Colon (tissue), 2 donors: ENCODE measurements around the gene GOLT1A.

Source experiments
- FAIRE-seq: peaks from 2 replicates; lab custom pipeline; 2012; peaks lifted over from hg19 to GRCh38; lab: Jason Lieb, UNC
- donor health status: control.
- donor health status: control.

GOLT1A gene

DNA sequence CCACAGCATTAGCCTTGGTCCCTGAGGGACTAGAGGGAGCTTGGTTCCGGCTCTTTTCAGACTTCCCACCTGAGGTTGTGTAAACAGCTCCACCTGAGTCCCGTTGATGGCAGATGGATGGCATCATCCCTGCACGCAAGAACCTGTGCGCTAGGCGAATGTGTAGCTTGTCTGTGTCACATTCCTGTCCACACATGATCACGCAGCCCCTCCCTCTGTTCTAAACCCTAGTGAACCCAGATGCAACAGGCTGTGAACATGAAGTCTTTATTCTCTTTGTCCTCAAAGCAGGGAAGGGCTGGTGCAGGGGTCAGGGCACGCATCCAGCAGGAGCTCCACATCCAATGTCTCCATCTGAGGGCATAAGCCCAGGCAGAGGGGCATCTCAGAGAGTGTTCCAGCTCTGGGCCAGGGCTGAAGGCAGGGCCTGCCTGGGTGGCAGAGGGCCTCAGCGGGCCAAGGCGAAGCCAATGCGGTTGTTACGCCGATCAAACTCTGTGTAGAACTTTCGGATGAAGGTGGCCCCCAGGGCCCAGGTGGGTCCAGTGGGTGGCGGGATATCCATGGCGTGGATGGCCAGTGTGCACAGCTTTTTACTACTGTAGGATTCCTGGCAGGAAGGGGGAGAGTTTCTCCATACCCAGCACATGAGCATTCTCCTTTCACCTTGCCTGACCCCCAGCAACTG lies 59.1 kb downstream of the GOLT1A start:
- no peak for FAIRE-seq

DNA sequence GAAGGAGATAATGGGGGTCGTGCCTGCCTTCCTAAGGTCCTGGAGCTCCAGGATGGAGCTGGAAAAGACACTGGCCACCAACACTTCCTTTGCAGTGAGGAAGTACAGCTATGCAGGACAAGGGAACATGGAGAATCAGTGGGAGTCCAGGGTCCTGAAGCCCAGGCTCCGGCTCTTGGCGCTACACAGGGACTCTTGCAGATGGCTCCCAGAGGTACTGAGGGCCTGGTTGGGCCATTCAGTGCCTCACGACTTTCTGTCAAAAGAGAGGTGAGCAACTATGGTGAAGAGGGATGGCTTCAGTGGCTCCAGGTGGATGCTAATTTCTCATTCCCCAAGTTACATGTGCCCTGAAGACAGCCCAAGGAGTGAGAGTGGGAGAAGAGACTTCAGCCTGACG lies 60.1 kb downstream of the GOLT1A start:
- no peak for FAIRE-seq

DNA sequence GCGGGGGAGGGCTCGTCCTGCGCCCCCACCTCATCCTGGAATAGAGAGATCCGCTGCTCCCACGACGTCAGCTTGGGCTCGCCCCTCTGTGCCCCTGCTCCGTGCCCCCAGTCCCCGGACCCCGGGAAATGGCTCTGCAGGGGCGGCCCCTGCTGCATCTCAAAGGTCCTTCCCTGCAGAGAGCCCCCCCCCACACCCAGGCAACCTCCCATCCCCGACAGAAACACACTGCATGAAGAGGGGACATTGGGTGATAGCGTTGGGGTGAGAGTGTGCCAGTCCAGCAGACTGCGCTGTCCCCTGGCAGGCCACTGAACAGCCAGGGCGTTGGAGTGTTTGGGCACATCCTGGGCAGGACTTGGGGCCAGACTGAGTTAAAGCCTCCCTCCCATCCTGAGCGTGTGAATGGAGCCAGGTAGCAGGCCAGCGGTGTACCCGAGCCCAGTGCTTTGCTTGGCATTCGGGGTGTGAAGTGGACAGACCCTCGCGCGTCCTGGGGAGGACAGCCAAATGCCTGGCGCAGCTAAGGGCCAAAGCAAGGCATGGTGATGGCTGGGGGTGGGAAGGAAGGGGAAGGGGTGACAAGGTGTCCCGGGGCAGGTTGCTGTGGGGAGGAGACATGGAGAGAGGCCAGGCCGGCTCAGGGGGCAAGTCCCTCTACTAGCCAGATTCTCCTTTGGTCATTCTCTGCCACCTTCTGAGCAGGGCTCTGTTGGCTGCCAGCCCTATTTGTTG lies 61.3 kb downstream of the GOLT1A start:
- FAIRE-seq: no peak

DNA sequence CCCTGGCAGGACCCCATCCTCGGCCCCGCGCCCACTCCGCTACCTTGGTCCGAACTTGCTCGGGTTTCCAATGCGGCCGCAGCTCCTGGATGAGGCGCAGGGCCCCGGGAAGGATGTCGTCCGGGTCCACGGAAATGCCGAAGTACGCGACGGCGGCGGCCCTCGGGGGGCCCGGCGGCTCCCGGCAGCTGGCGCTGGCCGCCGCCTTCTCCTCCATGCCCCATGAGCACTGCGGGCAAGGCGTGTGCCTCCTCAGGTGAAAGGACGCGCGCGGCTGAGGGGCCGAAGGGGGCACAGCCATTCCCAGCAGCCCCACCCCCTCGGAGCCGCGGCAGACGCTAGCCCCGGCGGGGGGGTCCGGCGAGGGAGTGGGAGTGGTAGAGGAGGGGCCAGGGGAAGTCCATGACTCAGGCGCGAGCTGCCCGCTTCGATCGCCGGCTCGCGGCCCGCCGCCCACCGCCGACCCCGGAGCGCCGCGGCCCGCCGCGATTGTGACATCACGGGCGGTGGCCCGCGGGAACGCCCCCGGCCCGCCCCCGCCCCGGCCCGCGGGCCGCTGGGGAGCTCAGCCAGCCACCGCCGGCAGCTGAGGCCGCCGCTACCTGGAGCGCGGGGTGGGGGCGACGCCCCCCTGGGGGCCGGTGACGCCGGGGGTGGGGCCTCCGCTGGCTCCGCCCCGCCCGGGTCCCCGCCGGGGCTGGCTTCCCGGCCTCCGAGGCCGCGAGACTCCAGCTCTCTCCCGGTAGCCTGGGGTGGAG lies 62.1 kb downstream of the GOLT1A start, which contains the start of gene ETNK2:
Gene ETNK2, minus strand, starts transcription at position 493 of the 758 bp plus-strand sequence. Its CDS starts 192 bp downstream, at position 301.
- no peak for FAIRE-seq

DNA sequence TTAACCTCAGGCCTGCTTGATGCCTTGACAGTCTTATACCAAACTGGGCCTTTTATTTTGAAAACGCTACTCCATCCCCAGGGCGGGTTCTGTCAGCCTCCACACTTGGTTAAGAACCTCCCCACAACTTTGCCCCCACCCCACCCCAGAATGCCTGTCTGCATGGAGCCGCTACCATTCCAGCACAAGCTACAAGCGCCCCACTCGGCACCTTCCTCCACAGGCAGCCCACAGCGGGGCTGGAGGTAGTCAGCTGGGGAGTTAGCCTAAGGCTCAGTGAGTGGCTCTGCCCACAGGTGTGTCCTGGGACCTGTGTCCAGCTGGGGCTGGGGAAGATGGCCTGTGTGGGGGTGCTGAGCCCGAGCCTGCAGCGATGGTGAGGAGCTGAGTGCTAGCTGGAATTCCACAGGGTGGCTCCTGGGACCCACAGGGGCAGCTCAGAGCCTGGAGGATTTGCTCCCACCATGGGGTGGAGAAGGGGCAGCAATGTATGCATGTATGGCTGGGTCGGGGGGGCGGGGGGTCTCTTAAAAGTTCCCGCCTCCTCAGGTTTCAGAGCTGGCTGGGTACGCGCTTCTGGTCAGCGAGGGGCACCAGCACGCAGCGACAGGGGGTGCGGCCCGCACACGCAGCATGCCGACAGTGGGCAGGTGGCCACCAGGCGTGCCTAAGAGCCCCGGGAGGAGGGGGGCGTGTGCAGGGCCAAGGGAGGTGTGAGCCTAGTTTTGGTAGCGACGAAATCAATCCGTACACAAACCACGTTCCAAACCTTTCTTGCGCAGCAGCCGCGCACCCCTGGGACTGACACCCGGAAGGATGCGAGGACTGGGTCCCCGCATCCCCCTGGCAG lies 62.9 kb downstream of the GOLT1A start:
- no peak for FAIRE-seq

DNA sequence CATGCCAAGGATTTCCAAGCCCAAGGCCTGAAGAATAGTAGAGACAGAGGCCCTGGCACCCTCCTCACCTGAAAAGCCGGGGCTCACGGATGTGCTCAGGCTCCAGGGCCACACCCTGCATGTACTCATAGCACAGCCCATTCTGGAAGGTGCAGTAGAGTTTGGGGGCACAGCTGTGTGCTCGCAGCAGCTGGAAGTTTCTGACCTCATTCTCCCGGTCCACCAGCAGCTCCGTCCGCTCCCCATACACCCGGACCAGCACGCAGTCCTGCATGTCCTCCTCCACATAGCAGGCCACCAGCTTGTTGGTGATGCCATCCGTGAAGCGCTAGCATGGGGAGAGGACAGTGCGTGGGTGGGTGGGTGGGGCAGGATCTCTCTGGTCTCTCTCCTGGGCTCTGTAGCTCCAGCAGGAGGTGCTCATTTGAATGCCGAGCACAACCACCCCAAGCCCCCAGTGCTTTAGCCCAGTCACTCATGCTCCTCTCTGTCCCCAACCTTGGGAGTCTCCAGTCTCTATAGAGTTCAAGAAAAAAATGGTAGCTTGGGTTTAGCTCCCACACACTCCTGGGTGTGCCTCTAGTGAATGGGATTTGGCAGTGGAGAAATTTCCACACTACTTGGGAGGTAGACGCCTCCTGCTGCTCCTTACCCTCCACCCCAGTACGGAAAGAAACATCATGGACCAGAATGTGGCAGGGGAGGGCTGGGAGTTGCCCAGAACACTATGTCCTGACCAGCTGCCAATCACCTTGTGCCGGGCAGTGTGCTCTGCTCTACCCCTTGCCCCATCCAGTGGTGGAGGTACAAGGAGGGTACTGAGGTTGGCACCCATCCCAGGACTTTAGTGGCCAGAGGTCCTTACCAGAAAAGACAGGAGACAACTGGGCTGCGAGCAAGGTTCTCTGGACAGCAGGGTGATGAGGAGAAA lies 63.9 kb downstream of the GOLT1A start:
- FAIRE-seq: no peak

DNA sequence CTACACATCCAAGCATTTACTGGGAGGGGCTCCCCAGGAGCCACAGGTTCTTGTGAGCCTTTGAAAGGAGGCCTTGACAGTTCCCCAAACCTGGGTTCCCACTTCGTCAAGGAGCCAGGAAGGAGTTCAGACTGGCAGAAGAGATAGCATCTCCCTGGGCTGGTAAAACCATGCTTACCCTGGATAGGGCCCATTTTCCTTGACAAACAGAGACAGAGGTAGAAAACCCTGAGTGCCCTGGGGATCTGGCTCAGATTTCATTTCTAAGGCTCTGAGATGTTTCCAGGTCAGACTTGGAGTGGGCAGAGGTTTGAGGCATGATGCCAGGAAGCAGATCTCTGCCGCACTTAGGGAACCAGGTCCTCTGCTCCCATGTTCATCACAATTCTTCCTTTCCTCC lies 64.7 kb downstream of the GOLT1A start:
- FAIRE-seq: no peak
